GM12872 (cell line): Measurements from ENCODE around the gene NOL3.

Experiments
- CTCF ChIP-seq: IDR thresholded peaks from 3 replicates; pipeline ENCODE4 v1.5.1; 2011; ENCODE audit warnings: low read depth, mild to moderate bottlenecking, low read length, moderate library complexity; ENCODE audit not compliant: insufficient read depth

NOL3 gene

GRCh38 chr16:67167588-67167987 lies 2.8 kb upstream of the NOL3 start:
- TF ChIP-seq CTCF, result no peak

- TF ChIP-seq CTCF, result no peak
Measured at GRCh38 chr16:67169011-67169451, 1.3 kb upstream of the NOL3 start.

GRCh38 chr16:67169642-67170167 lies 633 bp upstream of the NOL3 start:
- TF ChIP-seq CTCF, result peak; percentile 86

- no peak for TF ChIP-seq CTCF
Measured at GRCh38 chr16:67170949-67171649, 761 bp downstream of the NOL3 start.

- no peak for TF ChIP-seq CTCF
Measured at GRCh38 chr16:67173323-67173722, 3.0 kb downstream of the NOL3 start.

GRCh38 chr16:67173808-67174705 lies 3.7 kb downstream of the NOL3 start:
- TF ChIP-seq CTCF, result 0 out of 3 replicates have a peak, but pooled peaks have one; percentile 4

GRCh38 chr16:67174706-67175231 lies 4.4 kb downstream of the NOL3 start:
- no peak for TF ChIP-seq CTCF
